H1 (cell line): Measurements from ENCODE around the gene TMED3. TPM values are rescaled to one million over a fixed set of nuclear protein-coding genes. Genes with fewer than 3 reads are reported as not detected.

Source experiments
- CTCF ChIA-PET: fragments of 300-600 bp; sonication (Branson Sonifier 250); formaldehyde crosslinking; loops from one replicate; lab custom pipeline; 2021; ENCODE audit not compliant: partially characterized antibody; lab: Charles Lee
- POLR2A ChIA-PET: fragments of 300-600 bp; sonication (Branson Sonifier 250); formaldehyde crosslinking; loops from one replicate; lab custom pipeline; 2021; ENCODE audit warnings: inconsistent platforms; ENCODE audit not compliant: partially characterized antibody; lab: Charles Lee
- DNase-seq, 2 experiments: peaks; one replicate each; pipeline versions ENCODE4 v3.0.0 to v3.0.0-alpha.2; 2010 to 2022; ENCODE audit warnings: low spot score in 2 of 2, low read depth in 1 of 2, mixed read lengths in 1 of 2
- FAIRE-seq: peaks from 2 replicates; lab custom pipeline; 2011; peaks lifted over from hg19 to GRCh38; lab: Jason Lieb, UNC
- H2AFZ ChIP-seq: 2 replicates; pipeline ENCODE4 v1.8.1; 2012; ENCODE audit warnings: low read length, inconsistent platforms
- H2AK5ac ChIP-seq: 2 replicates; pipeline ENCODE4 v1.6.1; 2013; ENCODE audit warnings: low read depth, low read length
- H2BK120ac ChIP-seq: replicated peaks from 2 replicates; pipeline ENCODE3; 2013; ENCODE audit warnings: low read depth, low read length, inconsistent platforms
- H2BK12ac ChIP-seq: 2 replicates; pipeline ENCODE4 v1.6.1; 2013; ENCODE audit warnings: low read depth, low read length
- H2BK15ac ChIP-seq: 2 replicates; pipeline ENCODE4 v1.6.1; 2013; ENCODE audit warnings: low read length
- H2BK20ac ChIP-seq: 2 replicates; pipeline ENCODE4 v1.6.1; 2013; ENCODE audit warnings: low read length
- H2BK5ac ChIP-seq: 2 replicates; pipeline ENCODE4 v1.6.1; 2013; ENCODE audit warnings: low read depth, low read length
- H3K14ac ChIP-seq: 2 replicates; pipeline ENCODE4 v1.6.1; 2013; ENCODE audit warnings: inconsistent platforms; ENCODE audit not compliant: insufficient read length
- H3K18ac ChIP-seq: 2 replicates; pipeline ENCODE4 v1.6.1; 2013; ENCODE audit warnings: low read length; ENCODE audit errors: extremely low read depth
- H3K23ac ChIP-seq: 2 replicates; pipeline ENCODE4 v1.6.1; 2013; ENCODE audit warnings: inconsistent platforms; ENCODE audit not compliant: insufficient read length
- H3K23me2 ChIP-seq: 2 replicates; pipeline ENCODE4 v1.6.1; 2013; ENCODE audit warnings: low read depth, low read length
- H3K27ac ChIP-seq: 2 replicates; pipeline ENCODE4 v1.6.1; 2011; ENCODE audit warnings: low read depth, low read length, inconsistent platforms
- H3K27me3 ChIP-seq, 4 experiments: replicated peaks in 1 of 4; 1 replicate in 1 of 4; 2 replicates in 3 of 4; pipeline versions ENCODE4 v1.6.1 to v1.8.1; 2011 to 2013; ENCODE audit warnings: low read length in 3 of 4, mild to moderate bottlenecking in 3 of 4, inconsistent platforms in 2 of 4, mixed read lengths in 2 of 4, moderate library complexity in 1 of 4; ENCODE audit not compliant: control insufficient read depth in 3 of 4, insufficient read depth in 3 of 4; ENCODE audit errors: extremely low read depth in 1 of 4
- H3K36me3 ChIP-seq, 4 experiments: 2 replicates each; pipeline versions ENCODE4 v1.6.1 to v1.8.1; 2011 to 2013; ENCODE audit warnings: mild to moderate bottlenecking in 4 of 4, low read length in 3 of 4, moderate library complexity in 2 of 4, control low read depth in 1 of 4, inconsistent platforms in 1 of 4; ENCODE audit not compliant: insufficient read depth in 4 of 4, control insufficient read depth in 2 of 4
- H3K4ac ChIP-seq: replicated peaks from 2 replicates; pipeline ENCODE3; 2013; ENCODE audit warnings: low read length, low read depth, mixed read lengths, inconsistent platforms; ENCODE audit not compliant: insufficient read length
- H3K4me1 ChIP-seq, 4 experiments: replicated peaks in 1 of 4; 1 replicate in 1 of 4; 2 replicates in 3 of 4; pipeline versions ENCODE4 v1.6.1 to v1.8.1; 2011 to 2013; ENCODE audit warnings: low read length in 3 of 4, inconsistent platforms in 2 of 4, mixed read lengths in 1 of 4; ENCODE audit not compliant: insufficient read depth in 4 of 4, control insufficient read depth in 3 of 4
- H3K4me2 ChIP-seq, 2 experiments: 2 replicates each; pipeline versions ENCODE4 v1.6.1 to v1.8.1; 2011 to 2013; ENCODE audit warnings: low read depth in 2 of 2, low read length in 2 of 2, control low read depth in 1 of 2, inconsistent platforms in 1 of 2, mild to moderate bottlenecking in 1 of 2; ENCODE audit not compliant: insufficient read depth in 1 of 2
- H3K4me3 ChIP-seq, 4 experiments: fragments of 200-600, 300-600 bp in 1 of 4; sonication (generic), shearing (Covaris generic), sonication (Bioruptor Twin) in 1 of 4; 2 replicates each; pipeline versions ENCODE4 v1.5.1 to v1.8.1; 2011 to 2016; ENCODE audit warnings: low read length in 4 of 4, low read depth in 3 of 4, control low read depth in 2 of 4, inconsistent platforms in 2 of 4, mild to moderate bottlenecking in 2 of 4, mixed read lengths in 1 of 4, moderate library complexity in 1 of 4; ENCODE audit not compliant: insufficient read depth in 2 of 4; ENCODE audit errors: extremely low read depth in 1 of 4
- H3K56ac ChIP-seq: replicated peaks from 2 replicates; pipeline ENCODE3; 2013; ENCODE audit warnings: low read depth, mild to moderate bottlenecking, mixed read lengths, low read length, inconsistent platforms; ENCODE audit not compliant: insufficient read length
- H3K79me1 ChIP-seq: 2 replicates; pipeline ENCODE4 v1.6.1; 2013; ENCODE audit warnings: low read depth, low read length, control low read depth
- H3K79me2 ChIP-seq, 2 experiments: 2 replicates each; pipeline versions ENCODE4 v1.6.1 to v1.8.1; 2012 to 2013; ENCODE audit warnings: low read length in 2 of 2, mild to moderate bottlenecking in 2 of 2, inconsistent platforms in 1 of 2; ENCODE audit not compliant: insufficient read depth in 2 of 2, control insufficient read depth in 1 of 2
- H3K9ac ChIP-seq, 4 experiments: replicated peaks in 1 of 4; 1 replicate in 1 of 4; 2 replicates in 3 of 4; pipeline versions ENCODE4 v1.6.1 to v1.8.1; 2011 to 2013; ENCODE audit warnings: low read depth in 3 of 4, low read length in 3 of 4, control low read depth in 2 of 4, mild to moderate bottlenecking in 2 of 4, moderate library complexity in 2 of 4, inconsistent platforms in 1 of 4; ENCODE audit errors: extremely low read depth in 1 of 4
- H3K9me3 ChIP-seq, 2 experiments: 2 replicates each; pipeline versions ENCODE4 v1.6.1 to v1.8.1; 2012 to 2013; ENCODE audit warnings: mild to moderate bottlenecking in 2 of 2, moderate library complexity in 2 of 2, control low read depth in 1 of 2, inconsistent platforms in 1 of 2, low read depth in 1 of 2, low read length in 1 of 2, mixed read lengths in 1 of 2; ENCODE audit not compliant: insufficient read depth in 2 of 2
- H4K20me1 ChIP-seq, 2 experiments: replicated peaks in 1 of 2; 2 replicates each; pipeline versions ENCODE3 to v1.8.1; 2011 to 2013; ENCODE audit warnings: inconsistent platforms in 2 of 2, low read length in 2 of 2, mild to moderate bottlenecking in 1 of 2; ENCODE audit not compliant: insufficient read depth in 2 of 2, control insufficient read depth in 1 of 2
- H4K5ac ChIP-seq: 2 replicates; pipeline ENCODE4 v1.6.1; 2013; ENCODE audit warnings: low read length, low read depth, mixed read lengths, inconsistent platforms; ENCODE audit not compliant: insufficient read length
- H4K8ac ChIP-seq: 2 replicates; pipeline ENCODE4 v1.8.0; 2013; ENCODE audit warnings: mild to moderate bottlenecking, moderate library complexity, low read length, inconsistent platforms; ENCODE audit not compliant: insufficient read depth; ENCODE audit errors: extremely low read depth
- H4K91ac ChIP-seq: replicated peaks from 2 replicates; pipeline ENCODE3; 2013; ENCODE audit warnings: low read length, mixed read lengths, inconsistent platforms; ENCODE audit not compliant: insufficient read length
- CHD2 ChIP-seq: IDR thresholded peaks from 2 replicates; pipeline ENCODE4 v1.6.1; 2012; ENCODE audit warnings: low read length, improper control_type of control experiment
- JUN ChIP-seq: IDR thresholded peaks from 2 replicates; pipeline ENCODE4 v1.6.1; 2011; ENCODE audit warnings: low read depth, mild to moderate bottlenecking, improper control_type of control experiment, low read length
- RBBP5 ChIP-seq: IDR thresholded peaks from 2 replicates; pipeline ENCODE4 v1.7.1; 2012; ENCODE audit warnings: low read depth, mild to moderate bottlenecking, inconsistent platforms, low read length, moderate library complexity, borderline replicate concordance
- WGBS, 2 experiments: shearing (Covaris generic) in 1 of 2; methylation state at CpG; one replicate each; pipeline versions ENCODE4 v1.1.6 to v1.1.7; 2013 to 2015; ENCODE audit warnings: low lambda C conversion rate in 2 of 2, mixed read lengths in 2 of 2, inconsistent platforms in 1 of 2, low coverage in 1 of 2, missing lambda C conversion rate in 1 of 2; ENCODE audit not compliant: insufficient replicate concordance in 2 of 2, insufficient coverage in 1 of 2, insufficient read length in 1 of 2; ENCODE audit errors: extremely low coverage in 1 of 2, missing lambda C conversion rate in 1 of 2; 5-methylcytosine and 5-hydroxymethylcytosine counted together
- polyA plus RNA-seq, 7 experiments: library from polyadenylated mRNA; depleted of rRNA in 3 of 7; stranded (reverse) in 5 of 7; unstranded in 2 of 7; fragments of >200 nt in 5 of 7; fragments of 200-250 nt in 2 of 7; gene quantifications; 1 replicate in 5 of 7; 2 replicates in 1 of 7; 4 replicates in 1 of 7; pipeline versions ENCODE4 v1.2.1 to v1.2.3, GENCODE V29; 2011 to 2013; ENCODE audit warnings: missing spikeins in 2 of 7, mixed read lengths in 2 of 7
- total RNA-seq: library from RNA; stranded (reverse); fragmentation: NEBNext Ultra II Directional; extraction: Animal tissue kit (Norgen Biotek cat#: 25700); gene quantifications from 2 replicates; pipeline ENCODE4 v1.2.1, GENCODE V29; 2021

The TMED3 gene
- total and polyA plus RNA-seq, 2 of the 8 experiments (the other 6 are each of a cell fraction or from before 2014, with no cell fraction given): 50.2 to 110 TPM

DNA sequence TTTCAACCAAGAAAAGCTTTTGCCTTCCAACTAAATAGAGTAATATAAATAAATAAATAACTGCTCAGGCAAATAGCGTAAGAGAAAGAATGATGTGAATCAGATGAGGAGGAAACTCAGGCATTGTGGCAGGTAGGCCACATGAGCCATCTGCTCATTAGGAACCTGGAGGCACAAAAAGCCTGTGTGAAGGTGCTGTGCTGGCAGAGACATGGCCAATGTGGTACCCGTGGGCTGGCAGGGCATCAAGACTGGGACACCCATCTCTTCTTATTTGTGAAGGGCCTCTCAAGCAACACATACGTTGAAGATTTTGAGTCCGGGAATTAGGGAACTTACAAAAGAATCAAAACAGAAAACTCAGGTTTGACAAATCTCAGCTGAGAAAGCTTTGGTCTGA lies 18.9 kb upstream of the TMED3 start:
- Histone ChIP-seq H2BK15ac (no peak overlapping the region), H4K20me1 (no peaks in the 10 kb centered on the region), H3K27ac (no peak overlapping the region), H4K91ac (no peak overlapping the region), H3K23me2 (no peaks in the 10 kb centered on the region), H3K27me3 (peaks cover 0 to 4% (median under 1%) of the 10 kb centered on the region in 4 experiments; a peak in 3 of 7 replicates), H2BK5ac (no peak overlapping the region), H3K18ac (no peak overlapping the region), H3K14ac (no peak overlapping the region), H3K4ac (no peak overlapping the region), H3K4me1 (no peaks in the 10 kb centered on the region), H3K9ac (no peak overlapping the region), H3K4me2 (no peak overlapping the region), H3K36me3 (no peaks in the 10 kb centered on the region), H3K4me3 (no peak overlapping the region), H2AK5ac (no peak overlapping the region), H2BK12ac (no peak overlapping the region), H3K23ac (no peak overlapping the region), H2BK120ac (no peak overlapping the region), H3K79me1 (no peaks in the 10 kb centered on the region), H3K9me3 (no peaks in the 10 kb centered on the region), H3K56ac (no peak overlapping the region), H3K79me2 (no peaks in the 10 kb centered on the region), H4K8ac (no peak overlapping the region), H2BK20ac (no peak overlapping the region), H4K5ac (no peak overlapping the region), H2AFZ (no peak overlapping the region)
- DNase-seq (no peak), FAIRE-seq (no peak)
- ChIA-PET POLR2A (no interaction called here), CTCF (no interaction called here)
- TF ChIP-seq RBBP5 (no peak), CHD2 (no peak), JUN (no peak)
- WGBS, 2 experiments: 85% methylated on average over 4 of the region's 4 CpGs; no CpG with 5 or more reads in 1 of the 2 experiments
